Suprapubic skin (tissue), 3 donors: ENCODE data around the gene GPRC5C.

Source experiments
- CTCF ChIP-seq, 2 donors: fragments of 200-600 bp in 1 of 2; fragments of 450-650 bp in 1 of 2; sonication (generic) in 1 of 2; IDR thresholded peaks; one replicate each; pipeline ENCODE4 v1.5.1; 2016 to 2019; ENCODE audit warnings: antibody characterized with exemption in 2 of 2, mild to moderate bottlenecking in 1 of 2, moderate library complexity in 1 of 2
- POLR2A ChIP-seq, 2 donors: fragments of 450-650 bp; IDR thresholded peaks; one replicate each; pipeline ENCODE4 v1.6.1; 2017; ENCODE audit warnings: antibody characterized with exemption in 2 of 2, mild to moderate bottlenecking in 2 of 2, moderate library complexity in 2 of 2

- TF ChIP-seq CTCF (IDR thresholded peaks at IDR 0.05) (peak in 1 of 2 donors; percentile 34), POLR2A (IDR thresholded peaks at IDR 0.05) (no peak)
Observed at GRCh38 chr17:74454197-74455024, 22.5 kb downstream of the GPRC5C start.
